Esophagus muscularis mucosa (tissue), 4 donors: ENCODE results near the gene FRK. TPM values are rescaled to one million over a fixed set of nuclear protein-coding genes. Genes with fewer than 3 reads are reported as not detected.
"Not testable (repeated sequence)": the region's sequence is repeated elsewhere in the genome, so short reads cannot be mapped to it uniquely, and the experiment has no call there.

Experiments
- DNase-seq: peaks from one replicate; pipeline ENCODE4 v3.0.0-alpha.2; 2017; ENCODE audit errors: extremely low spot score
- H3K27ac ChIP-seq, 4 donors: fragments of 200-600 bp; sonication (generic); replicated peaks in 1 of 4; 1 replicate in 3 of 4; 2 replicates in 1 of 4; pipeline ENCODE4 v1.5.1; 2016 to 2019; ENCODE audit warnings: mild to moderate bottlenecking in 1 of 4
- H3K27me3 ChIP-seq, 4 donors: fragments of 200-600 bp; sonication (generic); one replicate each; pipeline versions ENCODE4 v1.5.1 to v1.6.0; 2016 to 2019
- H3K36me3 ChIP-seq, 4 donors: fragments of 200-600 bp; sonication (generic); one replicate each; pipeline ENCODE4 v1.5.1; 2016 to 2019
- H3K4me1 ChIP-seq, 4 donors: fragments of 200-600 bp; sonication (generic); one replicate each; pipeline ENCODE4 v1.5.1; 2016 to 2019
- H3K4me3 ChIP-seq, 4 donors: fragments of 200-600 bp; sonication (generic); 1 replicate in 2 of 4; 2 replicates in 2 of 4; pipeline ENCODE4 v1.5.1; 2016 to 2019; ENCODE audit warnings: mild to moderate bottlenecking in 4 of 4, moderate library complexity in 1 of 4
- H3K9me3 ChIP-seq, 4 donors: fragments of 200-600 bp; sonication (generic); 1 replicate in 3 of 4; 2 replicates in 1 of 4; pipeline ENCODE4 v1.5.1; 2016 to 2019
- EP300 ChIP-seq: sonication (generic); formaldehyde crosslinking; IDR thresholded peaks from one replicate; pipeline ENCODE4 v1.6.1; 2017; ENCODE audit warnings: antibody characterized with exemption
- POLR2A ChIP-seq: fragments of 450-650 bp; IDR thresholded peaks from one replicate; pipeline ENCODE4 v1.6.1; 2017; ENCODE audit warnings: antibody characterized with exemption, moderate library complexity, mild to moderate bottlenecking, low read depth
- POLR2AphosphoS5 ChIP-seq, 2 donors: sonication (generic); formaldehyde crosslinking; IDR thresholded peaks; one replicate each; pipeline ENCODE4 v1.6.1; 2017; ENCODE audit warnings: antibody characterized with exemption in 2 of 2
- WGBS: methylation state at CpG from one replicate; pipeline ENCODE4 v1.1.5; 2018; 5-methylcytosine and 5-hydroxymethylcytosine counted together
- intact Hi-C: fragments of 100-400 bp; cut with DNase I; formaldehyde crosslinking; loops from one replicate; pipeline ENCODE4 v1.15.1; 2023
- total RNA-seq, 4 donors: library from RNA; depleted of rRNA; stranded (reverse); fragments of >200 nt; gene quantifications; one replicate each; pipeline versions ENCODE4 v1.1.0 to v1.2.1, GENCODE V29; 2016
- TF ChIP-seq, protein P1 (sequence below), 3 experiments: fragments of 200-600 bp in 2 of 3; fragments of 450-650 bp in 1 of 3; sonication (generic) in 2 of 3; IDR thresholded peaks; one replicate each; pipeline ENCODE4 v1.5.1; 2017 to 2019; ENCODE audit warnings: antibody characterized with exemption in 3 of 3, mild to moderate bottlenecking in 2 of 3, moderate library complexity in 1 of 3

The FRK gene
- total RNA-seq, 4 donors from 2014 or later, result 0.17 to 0.57 (median 0.40) TPM

DNA sequence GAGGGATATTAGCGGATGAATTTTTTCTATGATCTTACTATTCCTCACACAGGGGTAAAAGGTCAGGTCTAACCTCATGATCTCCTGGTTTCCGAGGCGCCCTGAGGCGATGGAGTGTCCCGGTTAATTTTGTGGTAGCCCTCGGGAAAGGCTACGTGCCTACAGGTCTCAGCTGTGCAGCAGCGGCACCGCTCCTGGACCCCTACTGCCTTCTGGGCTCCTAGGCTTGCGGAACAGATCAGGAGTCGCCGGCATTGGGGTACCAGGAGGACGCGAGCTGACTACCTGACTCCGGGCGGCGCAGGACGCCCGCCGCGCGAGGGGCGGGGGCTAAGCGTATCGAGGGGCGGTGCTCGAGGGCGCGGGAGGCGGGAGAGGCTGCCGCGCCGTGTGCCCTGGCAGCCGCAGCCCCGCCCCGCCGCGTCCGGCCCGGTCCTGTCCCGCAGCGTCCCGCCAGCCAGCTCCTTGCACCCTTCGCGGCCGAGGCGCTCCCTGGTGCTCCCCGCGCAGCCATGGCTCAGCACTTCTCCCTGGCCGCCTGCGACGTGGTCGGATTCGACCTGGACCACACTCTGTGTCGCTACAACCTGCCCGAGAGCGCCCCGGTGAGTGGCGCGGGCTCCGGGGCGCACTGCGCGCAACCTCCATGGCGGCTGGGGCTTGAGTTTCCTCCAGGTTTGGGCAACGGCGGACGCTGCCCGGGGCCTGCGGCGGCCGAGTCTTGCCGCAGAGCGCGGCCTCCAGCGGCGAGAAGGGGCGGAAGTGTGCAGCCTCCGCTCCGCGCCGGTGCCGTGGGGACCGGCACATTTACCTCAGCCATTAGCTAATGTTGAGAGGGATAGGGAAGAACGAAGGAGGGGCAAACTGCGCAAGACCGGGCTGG is 40.0 kb upstream of the FRK start, which contains the start of gene NT5DC1:
TSS of gene NT5DC1 (plus strand) at position 435 of the 883 bp plus-strand sequence. CDS start at position 513, 78 bp downstream.
- Histone ChIP-seq H3K4me1 (peaks cover 27 to 54% (median 32%) of the 10 kb centered on the region in 4 donors), H3K27ac (peak within 1 kb of the TSS; percentile 91 to 99 (median 96)), H3K9me3 (peaks cover 0 to 10% (median 7%) of the 10 kb centered on the region in 4 donors), H3K4me3 (peak within 1 kb of the TSS; percentile 66 to 91 (median 84)), H3K27me3 (peaks cover 0 to 3% (median 0%) of the 10 kb centered on the region in 4 donors), H3K36me3 (no peaks in the 10 kb centered on the region)
- 1% methylated on average over 7 of the region's 87 CpGs for WGBS
- TF ChIP-seq, protein P1, sequence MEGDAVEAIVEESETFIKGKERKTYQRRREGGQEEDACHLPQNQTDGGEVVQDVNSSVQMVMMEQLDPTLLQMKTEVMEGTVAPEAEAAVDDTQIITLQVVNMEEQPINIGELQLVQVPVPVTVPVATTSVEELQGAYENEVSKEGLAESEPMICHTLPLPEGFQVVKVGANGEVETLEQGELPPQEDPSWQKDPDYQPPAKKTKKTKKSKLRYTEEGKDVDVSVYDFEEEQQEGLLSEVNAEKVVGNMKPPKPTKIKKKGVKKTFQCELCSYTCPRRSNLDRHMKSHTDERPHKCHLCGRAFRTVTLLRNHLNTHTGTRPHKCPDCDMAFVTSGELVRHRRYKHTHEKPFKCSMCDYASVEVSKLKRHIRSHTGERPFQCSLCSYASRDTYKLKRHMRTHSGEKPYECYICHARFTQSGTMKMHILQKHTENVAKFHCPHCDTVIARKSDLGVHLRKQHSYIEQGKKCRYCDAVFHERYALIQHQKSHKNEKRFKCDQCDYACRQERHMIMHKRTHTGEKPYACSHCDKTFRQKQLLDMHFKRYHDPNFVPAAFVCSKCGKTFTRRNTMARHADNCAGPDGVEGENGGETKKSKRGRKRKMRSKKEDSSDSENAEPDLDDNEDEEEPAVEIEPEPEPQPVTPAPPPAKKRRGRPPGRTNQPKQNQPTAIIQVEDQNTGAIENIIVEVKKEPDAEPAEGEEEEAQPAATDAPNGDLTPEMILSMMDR (IDR thresholded peaks at IDR 0.05), result peak in 2 of 3 experiments; percentile 25 to 44
- TF ChIP-seq POLR2AphosphoS5 (IDR thresholded peaks at IDR 0.05), result peak; percentile 60 to 81
- TF ChIP-seq POLR2A, result no peak
- DNase-seq, result peak; percentile 94
- intact Hi-C loops, result no loop called here

DNA sequence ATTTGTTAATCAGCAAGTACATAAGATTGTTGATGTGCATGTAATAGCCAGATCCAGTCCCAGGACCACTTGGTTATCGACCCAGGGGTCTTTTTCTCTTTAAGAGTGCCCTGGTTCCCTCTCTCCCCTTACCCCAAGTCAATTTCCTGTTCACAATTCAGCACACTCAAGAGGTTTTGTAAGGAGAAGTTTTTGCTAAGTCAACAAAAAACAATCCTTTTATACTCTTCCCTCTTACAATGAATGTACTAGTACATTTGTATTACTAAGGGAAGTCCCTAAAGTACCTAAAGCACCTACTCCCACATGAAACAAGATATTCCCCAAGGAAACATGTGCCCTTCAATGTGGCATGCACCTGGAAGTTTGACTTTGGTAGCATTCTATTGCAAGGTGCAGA is 38.3 kb upstream of the FRK start:
- Histone ChIP-seq H3K27ac (no peak overlapping the region), H3K36me3 (no peaks in the 10 kb centered on the region), H3K9me3 (peaks cover 0 to 11% (median 8%) of the 10 kb centered on the region in 4 donors), H3K27me3 (peaks cover 0 to 3% (median 0%) of the 10 kb centered on the region in 4 donors), H3K4me3 (no peak overlapping the region), H3K4me1 (peaks cover 22 to 42% (median 27%) of the 10 kb centered on the region in 4 donors)
- TF ChIP-seq POLR2AphosphoS5 (IDR thresholded peaks at IDR 0.05) (no peak), EP300 (no peak), POLR2A (no peak)
- TF ChIP-seq, protein P1 (IDR thresholded peaks at IDR 0.05), result no peak
- intact Hi-C loops, result loop anchor here (2.0 kb wide), 1 partner anchor 86 kb away; no protein-coding TSS in a partner anchor
- WGBS, result 60% methylated on average over 1 of the region's 1 CpG
- DNase-seq, result no peak

DNA sequence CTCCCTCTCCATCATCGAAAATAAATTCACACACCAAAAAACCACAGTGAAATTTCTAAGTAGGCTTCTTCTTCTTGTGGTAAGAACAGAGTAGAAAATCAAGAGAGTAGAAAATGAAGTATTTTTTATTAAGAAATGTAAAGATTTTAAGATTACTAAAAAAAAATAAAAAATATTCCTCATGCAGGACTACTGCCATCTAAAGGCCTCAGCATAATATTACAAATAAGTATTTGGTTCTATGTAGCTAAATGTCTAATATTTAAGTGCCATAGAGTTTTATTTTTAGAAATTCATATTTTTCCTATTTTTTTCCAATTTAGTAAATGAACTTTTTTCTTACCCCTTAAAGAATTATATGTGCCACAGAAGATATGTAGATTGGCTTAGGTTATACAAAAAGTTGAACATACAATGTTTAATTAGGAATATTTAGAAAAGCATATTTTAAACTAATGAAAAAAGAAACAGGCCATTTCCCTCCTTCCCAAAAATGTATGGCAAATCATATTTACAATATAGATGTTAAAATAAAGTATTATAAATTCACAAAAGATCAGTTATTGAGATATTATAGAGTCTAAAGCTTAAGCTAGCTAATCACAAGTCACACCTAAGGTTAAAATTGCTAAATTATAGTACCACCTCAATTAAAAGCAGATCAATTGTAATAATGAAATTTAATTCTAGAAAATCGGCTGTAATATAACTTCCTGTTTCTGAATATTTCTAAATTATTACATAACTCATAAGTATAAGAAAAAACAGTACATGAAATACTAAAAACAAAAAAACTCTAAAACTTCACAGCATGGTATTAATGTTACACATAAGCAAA is 36.5 kb upstream of the FRK start:
- whole genome bisulfite sequencing, result 31% methylated on average over 2 of the region's 2 CpGs
- H3K36me3 ChIP-seq, result no peaks in the 10 kb centered on the region
- H3K4me1 ChIP-seq, result peaks cover 7 to 24% (median 12%) of the 10 kb centered on the region in 4 donors
- DNase-seq, result no peak
- peaks cover 0 to 11% (median 8%) of the 10 kb centered on the region in 4 donors for H3K9me3 ChIP-seq
- TF ChIP-seq, protein P1 (IDR thresholded peaks at IDR 0.05), result peak in 2 of 3 experiments; percentile 44 to 60
- TF ChIP-seq EP300 (no peak), POLR2A (no peak)
- peaks cover 0 to 3% (median 0%) of the 10 kb centered on the region in 4 donors for H3K27me3 ChIP-seq
- intact Hi-C loops, result no loop called here
- H3K4me3 ChIP-seq, result no peak overlapping the region
- H3K27ac ChIP-seq, result no peak overlapping the region

DNA sequence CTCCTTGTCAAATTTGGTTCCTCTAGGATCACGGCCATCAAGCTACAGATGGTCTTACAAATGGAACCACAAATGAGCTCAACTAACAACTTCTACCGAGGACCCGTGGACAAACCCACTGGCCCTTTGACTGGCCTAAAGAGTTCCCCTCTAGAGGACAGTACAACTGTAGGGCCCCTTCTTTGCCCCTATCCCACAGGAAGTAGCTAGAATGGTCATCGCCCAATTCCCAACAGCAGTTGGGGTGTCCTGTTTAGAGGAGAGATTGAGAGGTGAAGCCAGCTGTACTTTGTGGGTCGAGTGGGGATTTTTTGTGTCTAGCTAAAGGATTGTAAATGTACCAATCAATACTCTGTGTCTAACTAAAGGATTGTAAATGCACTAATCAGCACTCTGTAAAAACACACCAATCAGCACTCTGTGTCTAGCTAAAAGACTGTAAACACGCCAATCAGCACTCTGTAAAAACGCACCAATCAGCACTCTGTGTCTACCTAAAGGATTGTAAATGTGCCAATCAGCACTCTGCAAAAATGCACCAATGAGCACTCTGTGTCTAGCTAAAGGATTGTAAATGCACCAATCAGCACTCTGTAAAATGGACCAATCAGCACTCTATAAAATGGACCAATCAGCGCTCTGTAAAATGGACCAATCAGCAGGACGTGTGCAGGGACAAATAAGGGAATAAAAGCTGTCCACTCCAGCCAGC is 35.5 kb upstream of the FRK start:
- H3K4me3 ChIP-seq, intact Hi-C loops, DNase-seq, H3K27me3 ChIP-seq, H3K27ac ChIP-seq, H3K36me3 ChIP-seq: not testable (repeated sequence)
- 95% methylated on average over 9 of the region's 9 CpGs for WGBS
- H3K4me1 ChIP-seq, result peaks cover 0 to 14% (median 3%) of the 10 kb centered on the region in 4 donors
- H3K9me3 ChIP-seq, result peaks cover 0 to 11% (median 8%) of the 10 kb centered on the region in 4 donors
